ENCODE measurements around the gene ADGRG1. TPM values are rescaled to one million over a fixed set of nuclear protein-coding genes. Genes with fewer than 3 reads are reported as not detected.

ADGRG1 gene
- total RNA-seq, 1 experiment from 2014 or later: 2.0 TPM

GRCh38 chr16:57640612-57641011 is 12.2 kb downstream of the ADGRG1 start:
- ATAC-seq: no peak
- peaks cover 7% of the 10 kb centered on the region; the same call in 1 of the 2 replicates for H3K27me3 Mint-ChIP-seq (ENCODE audit: low read depth)
- CTCF ChIA-PET: interaction anchor here (1.0 to 2.0 kb wide), 3 partner anchors 40 to 392 kb away, joined by 3 to 7 read pairs (median 6); no protein-coding TSS in a partner anchor

More at GRCh38 chr16:57640612-57641011, 12.2 kb downstream of the ADGRG1 start:
- no peak overlapping the region for H3K4me3 Mint-ChIP-seq
- H3K27ac Mint-ChIP-seq: no peak overlapping the region
- H3K4me1 Mint-ChIP-seq: no peaks in the 10 kb centered on the region
- H3K9me3 Mint-ChIP-seq: no peaks in the 10 kb centered on the region
- TF ChIP-seq NFATC4 (CRISPR knock-in tag; IDR thresholded peaks at IDR 0.05) (no peak), FOXK1 (CRISPR knock-in tag; IDR thresholded peaks at IDR 0.05) (no peak), ZSCAN18 (CRISPR knock-in tag; IDR thresholded peaks at IDR 0.05) (no peak), ZNF671 (CRISPR knock-in tag; IDR thresholded peaks at IDR 0.05) (no peak), ATF6 (CRISPR knock-in tag; IDR thresholded peaks at IDR 0.05) (no peak), TCF7 (CRISPR knock-in tag; IDR thresholded peaks at IDR 0.05; ENCODE audit: low read depth) (no peak), CDX4 (CRISPR knock-in tag; IDR thresholded peaks at IDR 0.05; ENCODE audit: borderline replicate concordance) (no peak), JUN (CRISPR knock-in tag; IDR thresholded peaks at IDR 0.05) (no peak), ATF3 (CRISPR knock-in tag; conservative IDR thresholded peaks at IDR 0.05) (no peak), GTF2I (CRISPR knock-in tag; conservative IDR thresholded peaks at IDR 0.05) (no peak), FOXP1 (CRISPR knock-in tag; IDR thresholded peaks at IDR 0.05; ENCODE audit: borderline replicate concordance) (no peak), USF1 (CRISPR knock-in tag; IDR thresholded peaks at IDR 0.05) (no peak), ERG (CRISPR knock-in tag; IDR thresholded peaks at IDR 0.05) (no peak), ELF4 (CRISPR knock-in tag; IDR thresholded peaks at IDR 0.05; ENCODE audit: low read depth) (no peak), ZNF532 (CRISPR knock-in tag; IDR thresholded peaks at IDR 0.05; ENCODE audit: borderline replicate concordance) (no peak), ZNF263 (CRISPR knock-in tag; IDR thresholded peaks at IDR 0.05; ENCODE audit: low read depth) (no peak)
- H3K36me3 Mint-ChIP-seq: no peaks in the 10 kb centered on the region
- DNase-seq (ENCODE audit: low spot score): no peak
- POLR2A ChIA-PET: no interaction called here
